Activated CD4-positive, CD25-positive, alpha-beta regulatory T cell treated with anti-CD3 and anti-CD28 coated beads, Interleukin-2, amount 50 U/mL, for 16 hours (primary cell): ENCODE measurements around the gene XXYLT1.
"Not testable (repeated sequence)": the region's sequence is repeated elsewhere in the genome, so short reads cannot be mapped to it uniquely, and the experiment has no call there.

Experiments
- DNase-seq: peaks from one replicate; pipeline ENCODE4 v3.0.0-alpha.2; 2020; ENCODE audit warnings: low read depth, low spot score

XXYLT1 gene

GRCh38 chr3:195270817-195271409 lies at the start of gene XXYLT1:
TSS of gene XXYLT1 (minus strand) at chr3:195271159. CDS start at chr3:195271058, 101 bp downstream.
- peak; percentile 76 for DNase-seq

- no peak for DNase-seq
These were observed 48.1 kb upstream of the XXYLT1 start for GRCh38 chr3:195319060-195319459.

- DNase-seq, result no peak
These were observed 41.8 kb upstream of the XXYLT1 start for GRCh38 chr3:195312714-195313113.

- DNase-seq, result no peak
These were observed 36.8 kb upstream of the XXYLT1 start for GRCh38 chr3:195307711-195308110.

DNA sequence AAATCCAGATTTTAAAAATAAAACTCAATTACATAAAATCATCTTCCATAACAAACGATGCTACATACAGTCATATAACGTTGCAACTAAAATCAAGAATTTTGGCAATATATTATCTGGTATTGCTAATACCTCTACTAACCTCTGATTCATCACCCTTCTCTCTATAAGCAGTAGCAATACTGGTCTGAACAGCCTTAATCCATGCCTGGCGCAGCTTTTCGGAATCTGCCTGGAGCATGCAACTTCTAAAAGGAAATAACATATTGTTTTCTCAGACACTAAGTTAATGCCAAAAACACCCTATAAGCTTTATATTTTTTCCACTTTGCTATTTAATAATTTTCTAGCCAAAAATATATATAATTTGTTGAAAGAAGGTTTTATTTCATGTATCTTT lies 35.4 kb upstream of the XXYLT1 start:
- DNase-seq, result no peak

GRCh38 chr3:195302431-195302830 lies 31.5 kb upstream of the XXYLT1 start:
- DNase-seq, result no peak

DNA sequence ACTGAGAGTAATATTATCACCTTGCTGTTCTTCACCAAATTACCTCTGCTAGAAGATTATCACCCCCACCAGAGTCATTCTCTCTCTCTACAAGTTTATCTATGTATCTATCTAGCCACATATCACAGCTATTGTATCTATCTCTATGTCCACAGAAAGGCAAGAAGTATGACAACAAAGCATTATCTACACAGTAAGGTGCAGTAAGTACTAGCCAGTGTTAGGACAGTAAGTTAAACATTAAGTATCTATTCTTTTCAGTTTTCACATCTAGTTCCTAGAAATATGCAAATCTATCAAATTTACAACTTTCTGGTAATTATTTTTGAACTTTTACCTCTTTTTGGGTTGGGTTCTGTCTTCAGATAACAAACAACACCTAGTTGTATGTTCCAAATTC lies 26.5 kb upstream of the XXYLT1 start:
- no peak for DNase-seq

GRCh38 chr3:195296662-195297061 lies 25.7 kb upstream of the XXYLT1 start:
- no peak for DNase-seq

- no peak for DNase-seq
These were observed 20.2 kb upstream of the XXYLT1 start for GRCh38 chr3:195291121-195291520.

- DNase-seq, result not testable (repeated sequence)
These were observed 19.7 kb upstream of the XXYLT1 start for GRCh38 chr3:195290643-195291042.

DNA sequence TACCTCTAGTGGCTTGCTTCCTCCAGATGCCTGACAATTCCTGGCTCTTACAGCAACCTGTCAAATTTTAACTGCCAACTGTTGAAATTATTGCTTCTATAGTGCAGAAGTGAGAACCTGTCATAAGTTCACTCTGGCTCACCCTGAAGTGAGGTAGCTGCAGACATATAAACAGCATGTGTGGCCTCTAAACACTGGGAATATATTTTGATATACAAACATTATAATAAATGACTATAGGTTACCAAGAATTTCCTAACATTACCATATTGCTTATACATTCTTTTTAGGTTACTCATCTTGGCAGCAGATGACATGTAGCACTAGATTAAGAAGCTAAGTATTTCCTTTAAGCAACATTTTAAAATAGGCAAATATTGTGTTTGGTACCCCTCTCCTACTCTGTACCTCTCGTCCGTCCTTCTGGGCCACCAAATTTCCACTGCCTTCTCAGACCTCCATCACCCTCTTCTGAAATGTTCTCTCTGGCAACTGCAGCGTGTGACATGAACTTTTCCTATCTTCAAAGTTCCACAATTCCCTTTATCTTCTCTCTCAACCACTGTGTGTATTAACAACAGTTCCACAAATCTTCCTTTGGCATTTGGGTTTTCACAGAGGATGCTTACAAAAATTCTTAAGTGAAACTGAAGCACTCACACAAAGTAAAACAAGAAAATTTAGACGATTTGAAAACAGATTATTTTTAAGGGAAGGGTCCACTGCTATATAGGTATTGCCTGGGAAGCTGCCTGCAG lies 15.3 kb upstream of the XXYLT1 start:
- DNase-seq, result no peak

GRCh38 chr3:195285372-195285771 lies 14.4 kb upstream of the XXYLT1 start:
- no peak for DNase-seq

DNA sequence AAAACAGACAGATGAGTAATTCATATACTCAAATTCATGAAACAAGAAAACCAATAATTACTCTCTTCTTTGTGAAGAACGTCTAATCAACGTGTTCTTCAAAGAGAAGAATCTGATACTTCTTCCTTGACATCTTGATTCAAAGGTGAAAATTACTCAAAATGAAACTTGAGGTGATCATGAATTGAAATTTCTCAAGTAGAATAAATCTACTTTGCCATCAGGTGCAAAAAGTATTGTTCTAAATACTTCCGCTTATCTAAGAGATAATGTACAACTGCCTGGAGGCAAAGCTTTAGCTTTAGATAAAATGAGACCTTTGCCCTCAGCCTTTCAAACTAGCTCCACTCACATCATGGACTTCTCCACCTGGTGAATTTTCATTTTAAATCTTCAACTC lies 13.9 kb upstream of the XXYLT1 start:
- no peak for DNase-seq

DNA sequence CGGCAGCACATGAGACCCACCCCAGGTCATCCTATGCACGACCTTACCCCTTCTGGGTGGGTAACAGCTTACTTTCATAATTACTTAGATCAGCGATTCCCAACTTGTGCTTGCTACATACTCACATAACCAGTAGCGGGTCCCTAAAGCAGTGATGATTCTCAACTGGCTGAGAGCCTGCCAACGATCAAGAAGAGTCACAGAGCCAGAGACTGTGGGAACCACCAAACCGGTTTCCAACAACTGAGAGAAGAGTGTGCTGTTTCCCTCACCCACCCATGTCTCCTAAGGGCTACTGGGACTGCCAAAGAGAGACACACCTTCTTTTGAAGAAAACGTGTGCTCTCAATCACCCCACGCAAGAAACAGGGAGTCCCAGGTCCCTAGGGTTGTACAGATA lies 12.0 kb upstream of the XXYLT1 start:
- no peak for DNase-seq

- DNase-seq, result no peak
These were observed 3.5 kb upstream of the XXYLT1 start for GRCh38 chr3:195274259-195274966.

GRCh38 chr3:195271410-195272243 lies 668 bp upstream of the XXYLT1 start:
- DNase-seq, result peak; percentile 74

GRCh38 chr3:195270079-195270816 lies 711 bp downstream of the XXYLT1 start:
- DNase-seq, result no peak

- DNase-seq, result no peak
These were observed 1.4 kb downstream of the XXYLT1 start for GRCh38 chr3:195269375-195270078.

DNA sequence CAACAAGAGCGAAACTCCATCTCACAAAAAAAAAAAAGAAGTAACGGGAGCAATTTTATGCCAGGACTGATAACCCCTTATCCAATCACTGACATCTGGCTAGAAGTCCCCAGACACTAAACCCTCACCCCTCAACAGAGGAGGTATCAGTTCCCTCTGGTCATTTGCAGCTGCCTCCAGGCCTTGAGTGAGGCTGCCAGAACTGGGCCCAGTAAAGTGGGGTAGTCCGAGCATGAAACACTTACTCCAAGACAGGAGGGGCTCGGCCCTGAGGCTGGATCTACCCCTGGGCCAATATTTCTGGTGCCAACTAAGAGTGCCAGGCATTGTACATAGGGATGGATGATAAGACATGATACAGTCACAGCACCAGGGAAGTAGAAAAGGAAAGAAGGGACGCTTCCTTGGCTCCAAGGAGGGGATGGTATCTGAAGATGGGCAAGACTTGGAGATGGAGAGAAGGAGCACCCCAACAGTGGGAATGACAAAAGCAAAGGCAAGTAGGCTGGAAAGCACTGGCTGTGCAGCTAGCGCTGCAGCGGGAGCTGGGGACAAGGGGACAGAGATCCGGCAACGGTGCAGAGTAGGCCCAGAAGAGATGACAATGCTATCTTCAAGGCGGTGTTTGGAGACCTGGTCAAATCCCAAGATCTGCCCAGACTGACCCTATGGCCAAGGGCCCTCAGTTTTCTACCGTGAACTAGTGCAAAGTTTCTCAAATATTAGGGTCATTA lies 2.2 kb downstream of the XXYLT1 start:
- no peak for DNase-seq

DNA sequence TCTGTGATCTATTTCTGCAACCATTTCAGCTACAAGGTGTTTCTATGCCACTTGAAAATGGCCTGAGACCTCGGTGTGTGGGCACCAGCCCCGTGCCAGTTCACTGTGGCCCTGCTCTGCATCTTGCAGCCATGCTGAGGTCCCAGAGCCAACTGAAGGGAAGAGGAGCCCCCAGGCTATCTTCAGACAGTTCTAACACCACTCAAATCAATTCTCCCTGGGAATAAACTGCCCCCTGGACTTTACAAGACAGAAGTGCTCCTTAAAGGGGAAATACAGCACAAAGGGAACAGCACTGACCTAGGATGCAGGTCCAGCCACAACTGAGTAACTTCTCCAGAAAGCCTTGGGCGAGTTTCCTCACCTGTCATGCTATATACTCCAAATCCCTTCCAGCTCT lies 3.9 kb downstream of the XXYLT1 start:
- no peak for DNase-seq
